Measurements from ENCODE around the gene RBM4. TPM values are rescaled to one million over a fixed set of nuclear protein-coding genes. Genes with fewer than 3 reads are reported as not detected.
A peak's percentile ranks its signal among the peaks of the same experiment; 100 is the strongest.

Gene RBM4
- total and polyA plus RNA-seq, 9 of the 15 experiments (the other 6 are each of a cell fraction or from before 2014, with no cell fraction given): 81.6 to 233 (median 122) TPM

DNA sequence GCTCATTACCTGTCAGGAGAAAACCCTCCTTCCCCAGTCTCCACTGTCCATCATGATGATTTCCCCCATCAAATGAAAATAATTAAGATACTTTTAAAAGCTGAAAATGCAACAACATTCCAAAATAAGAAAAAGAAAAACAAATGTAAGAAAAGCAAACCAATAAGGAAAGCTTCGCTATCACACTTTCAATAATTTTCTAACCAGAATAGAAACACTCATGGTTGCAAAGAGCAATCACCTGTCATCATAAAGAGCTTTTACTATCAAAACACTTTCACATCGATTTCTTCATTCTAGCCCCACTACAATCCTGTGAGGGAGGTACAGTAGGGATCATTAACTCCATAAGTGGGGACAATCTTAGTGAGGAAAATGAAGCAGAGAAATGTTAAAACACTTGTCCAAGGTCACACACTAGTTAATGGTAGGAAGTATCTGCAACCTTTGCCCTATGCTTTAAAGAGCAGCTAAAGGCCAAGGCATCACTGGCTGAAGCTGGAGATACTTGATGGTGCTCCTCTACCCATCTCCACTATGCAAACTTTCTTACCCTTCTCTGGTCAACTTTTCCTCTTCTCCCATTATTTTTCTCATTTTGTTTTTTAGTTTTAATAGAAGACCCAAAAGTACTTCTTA, 36.6 kb downstream of the RBM4 start:
- Histone ChIP-seq H3K4me3 (peak overlapping the region; percentile 7; the same call in 1 of the 2 replicates), H3K9ac (ENCODE audit: insufficient read depth in 1 of 2, low read depth in 2 of 2, low read length in 2 of 2) (no peak overlapping the region), H3K9me3 (replicated peaks; ENCODE audit: control insufficient read depth, insufficient read depth, low read depth, low read length) (no peaks in the 10 kb centered on the region), H4K20me1 (replicated peaks; ENCODE audit: control insufficient read depth, insufficient read depth, low read length) (0 out of 2 replicates have a peak, but pooled peaks cover 4% of the 10 kb centered on the region), H3K4me1 (replicated peaks in 1 of 2; ENCODE audit: control insufficient read depth in 2 of 2, insufficient read depth in 2 of 2, low read length in 2 of 2) (peaks cover 23 to 31% of the 10 kb centered on the region in 2 experiments; a peak in 4 of 5 replicates), H3K79me2 (ENCODE audit: control insufficient read depth, insufficient read depth, low read length) (peaks cover 60% of the 10 kb centered on the region), H3K27me3 (ENCODE audit: control insufficient read depth in 2 of 2, insufficient read depth in 2 of 2, low read length in 2 of 2) (no peaks in the 10 kb centered on the region), H3K9me1 (ENCODE audit: control insufficient read depth, insufficient read depth, low read length) (no peaks in the 10 kb centered on the region), H3K27ac (ENCODE audit: extremely low read depth, low read depth, low read length) (0 out of 3 replicates have a peak overlapping the region, but pooled peaks have one; percentile 9), H3K36me3 (ENCODE audit: control insufficient read depth, insufficient read depth, low read length) (peaks cover 34% of the 10 kb centered on the region), H2AFZ (ENCODE audit: low read depth, low read length) (no peak overlapping the region), H3K4me2 (ENCODE audit: insufficient read depth, low read length) (peak overlapping the region; percentile 52)
- POLR2A ChIA-PET: interaction anchor here (0.9 to 1.3 kb wide), 3 partner anchors 14 to 268 kb away, joined by 3 read pairs; no protein-coding TSS in a partner anchor
- CTCF ChIA-PET (ENCODE audit: low intra/inter-chr PET ratio): no interaction called here
- intact Hi-C loops (cut with micrococcal nuclease) (loop anchor here (5.0 kb wide), 4 partner anchors 83 to 238 kb away; partner anchors contain the start of genes CCDC87, CCS, DPP3 and MRPL11), in situ Hi-C loops (cut with MboI) (no loop called here)
- DNase-seq (ENCODE audit: extremely low read depth in 1 of 4, low spot score in 3 of 4) (no peak), ATAC-seq (no peak), FAIRE-seq (no peak)
- no TSS peak for BruUV-seq (replicated peaks)
- 41% methylated on average over 2 of the region's 2 CpGs for WGBS (ENCODE audit: insufficient coverage, low coverage, missing lambda C conversion rate)
- peak; percentile 53; the same call in 1 of the 2 replicates for TF ChIP-seq NR2C1 (IDR thresholded peaks at IDR 0.05)
- TF ChIP-seq NR2C1 (tag; IDR thresholded peaks at IDR 0.05): no peak
- TF ChIP-seq, protein P1, sequence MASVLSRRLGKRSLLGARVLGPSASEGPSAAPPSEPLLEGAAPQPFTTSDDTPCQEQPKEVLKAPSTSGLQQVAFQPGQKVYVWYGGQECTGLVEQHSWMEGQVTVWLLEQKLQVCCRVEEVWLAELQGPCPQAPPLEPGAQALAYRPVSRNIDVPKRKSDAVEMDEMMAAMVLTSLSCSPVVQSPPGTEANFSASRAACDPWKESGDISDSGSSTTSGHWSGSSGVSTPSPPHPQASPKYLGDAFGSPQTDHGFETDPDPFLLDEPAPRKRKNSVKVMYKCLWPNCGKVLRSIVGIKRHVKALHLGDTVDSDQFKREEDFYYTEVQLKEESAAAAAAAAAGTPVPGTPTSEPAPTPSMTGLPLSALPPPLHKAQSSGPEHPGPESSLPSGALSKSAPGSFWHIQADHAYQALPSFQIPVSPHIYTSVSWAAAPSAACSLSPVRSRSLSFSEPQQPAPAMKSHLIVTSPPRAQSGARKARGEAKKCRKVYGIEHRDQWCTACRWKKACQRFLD (CRISPR knock-in tag; IDR thresholded peaks at IDR 0.05): no peak
- TF ChIP-seq, protein P2, sequence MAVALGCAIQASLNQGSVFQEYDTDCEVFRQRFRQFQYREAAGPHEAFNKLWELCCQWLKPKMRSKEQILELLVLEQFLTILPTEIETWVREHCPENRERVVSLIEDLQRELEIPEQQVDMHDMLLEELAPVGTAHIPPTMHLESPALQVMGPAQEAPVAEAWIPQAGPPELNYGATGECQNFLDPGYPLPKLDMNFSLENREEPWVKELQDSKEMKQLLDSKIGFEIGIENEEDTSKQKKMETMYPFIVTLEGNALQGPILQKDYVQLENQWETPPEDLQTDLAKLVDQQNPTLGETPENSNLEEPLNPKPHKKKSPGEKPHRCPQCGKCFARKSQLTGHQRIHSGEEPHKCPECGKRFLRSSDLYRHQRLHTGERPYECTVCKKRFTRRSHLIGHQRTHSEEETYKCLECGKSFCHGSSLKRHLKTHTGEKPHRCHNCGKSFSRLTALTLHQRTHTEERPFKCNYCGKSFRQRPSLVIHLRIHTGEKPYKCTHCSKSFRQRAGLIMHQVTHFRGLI (CRISPR knock-in tag; IDR thresholded peaks at IDR 0.05): no peak
- TF ChIP-seq NR2C2 (CRISPR knock-in tag; IDR thresholded peaks at IDR 0.05): no peak
- TF ChIP-seq NR2C2 (tag; IDR thresholded peaks at IDR 0.05): 0 out of 2 replicates have a peak, but pooled peaks have one; percentile 26
